Subcutaneous abdominal adipose tissue (tissue), 5 donors: ENCODE data around the gene STK4.
"Not testable (repeated sequence)": the region's sequence is repeated elsewhere in the genome, so short reads cannot be mapped to it uniquely, and the experiment has no call there.

Experiments used
- H3K27ac ChIP-seq: one replicate; pipeline ENCODE4 v1.7.0; 2013; ENCODE audit warnings: low read depth, mild to moderate bottlenecking, inconsistent platforms, low read length, moderate library complexity
- H3K27me3 ChIP-seq, 5 donors: one replicate each; pipeline ENCODE4 v1.7.0; 2013; ENCODE audit warnings: low read length in 5 of 5, inconsistent platforms in 1 of 5; ENCODE audit not compliant: control insufficient read depth in 5 of 5, insufficient read depth in 4 of 5
- H3K36me3 ChIP-seq, 5 donors: one replicate each; pipeline ENCODE4 v1.7.0; 2013; ENCODE audit warnings: low read length in 5 of 5; ENCODE audit not compliant: control insufficient read depth in 5 of 5, insufficient read depth in 5 of 5
- H3K4me1 ChIP-seq, 5 donors: one replicate each; pipeline ENCODE4 v1.7.0; 2013; ENCODE audit warnings: low read length in 5 of 5, mild to moderate bottlenecking in 3 of 5, moderate library complexity in 1 of 5; ENCODE audit not compliant: control insufficient read depth in 5 of 5, insufficient read depth in 5 of 5
- H3K4me3 ChIP-seq, 5 donors: one replicate each; pipeline ENCODE4 v1.7.0; 2013; ENCODE audit warnings: low read length in 5 of 5, low read depth in 1 of 5
- H3K9ac ChIP-seq, 5 donors: one replicate each; pipeline ENCODE4 v1.7.0; 2013; ENCODE audit warnings: low read length in 5 of 5, mild to moderate bottlenecking in 4 of 5, moderate library complexity in 3 of 5
- H3K9me3 ChIP-seq, 5 donors: one replicate each; pipeline ENCODE4 v1.7.0; 2013; ENCODE audit warnings: low read length in 5 of 5; ENCODE audit not compliant: control insufficient read depth in 5 of 5
- donor health status: healthy.
- donor health status: healthy.
- donor health status: healthy.
- donor health status: healthy.
- donor health status: healthy.

Gene STK4

GRCh38 chr20:45019027-45019761 lies 52.9 kb downstream of the STK4 start:
- H3K9me3 ChIP-seq = no peaks in the 10 kb centered on the region
- H3K4me1 ChIP-seq = peaks cover 0 to 16% (median 13%) of the 10 kb centered on the region in 5 donors
- no peak overlapping the region for H3K4me3 ChIP-seq
- no peak overlapping the region for H3K27ac ChIP-seq
- no peaks in the 10 kb centered on the region for H3K27me3 ChIP-seq
- peaks cover 0 to 15% (median 0%) of the 10 kb centered on the region in 5 donors for H3K36me3 ChIP-seq
- no peak overlapping the region for H3K9ac ChIP-seq

- Histone ChIP-seq H3K9me3 (no peaks in the 10 kb centered on the region), H3K36me3 (peaks cover 0 to 16% (median 1%) of the 10 kb centered on the region in 5 donors), H3K4me3 (no peak overlapping the region), H3K9ac (no peak overlapping the region), H3K27me3 (no peaks in the 10 kb centered on the region), H3K4me1 (peaks cover 0 to 13% (median 9%) of the 10 kb centered on the region in 5 donors), H3K27ac (no peak overlapping the region)
These were observed 53.4 kb downstream of the STK4 start for GRCh38 chr20:45019762-45020123.

GRCh38 chr20:45020236-45020886 lies 54.0 kb downstream of the STK4 start:
- no peak overlapping the region for H3K4me3 ChIP-seq
- peaks cover 0 to 7% (median 3%) of the 10 kb centered on the region in 5 donors for H3K4me1 ChIP-seq
- H3K27ac ChIP-seq = no peak overlapping the region
- H3K27me3 ChIP-seq = no peaks in the 10 kb centered on the region
- H3K9ac ChIP-seq = no peak overlapping the region
- no peaks in the 10 kb centered on the region for H3K9me3 ChIP-seq
- peaks cover 5 to 21% (median 7%) of the 10 kb centered on the region in 5 donors for H3K36me3 ChIP-seq

GRCh38 chr20:45021631-45022030 lies 55.3 kb downstream of the STK4 start:
- Histone ChIP-seq H3K9ac (no peak overlapping the region), H3K36me3 (peaks cover 8 to 32% (median 17%) of the 10 kb centered on the region in 5 donors), H3K27me3 (no peaks in the 10 kb centered on the region), H3K4me3 (no peak overlapping the region), H3K27ac (no peak overlapping the region), H3K4me1 (peaks cover 0 to 6% (median 0%) of the 10 kb centered on the region in 5 donors), H3K9me3 (no peaks in the 10 kb centered on the region)

GRCh38 chr20:45023140-45023539 lies 56.8 kb downstream of the STK4 start:
- not testable (repeated sequence) for H3K27me3 ChIP-seq, H3K9ac ChIP-seq, H3K4me3 ChIP-seq, H3K27ac ChIP-seq, H3K4me1 ChIP-seq, H3K9me3 ChIP-seq
- peaks cover 12 to 33% (median 21%) of the 10 kb centered on the region in 5 donors for H3K36me3 ChIP-seq

- Histone ChIP-seq H3K4me3 (no peak overlapping the region), H3K27me3 (no peaks in the 10 kb centered on the region), H3K27ac (no peak overlapping the region), H3K36me3 (peaks cover 19 to 47% (median 25%) of the 10 kb centered on the region in 5 donors), H3K9me3 (no peaks in the 10 kb centered on the region), H3K9ac (no peak overlapping the region), H3K4me1 (no peaks in the 10 kb centered on the region)
These were observed 62.3 kb downstream of the STK4 start for GRCh38 chr20:45028424-45029136.

GRCh38 chr20:45029884-45030283 lies 63.6 kb downstream of the STK4 start:
- no peaks in the 10 kb centered on the region for H3K4me1 ChIP-seq
- peaks cover 19 to 45% (median 24%) of the 10 kb centered on the region in 5 donors for H3K36me3 ChIP-seq
- H3K9ac ChIP-seq = no peak overlapping the region
- H3K9me3 ChIP-seq = no peaks in the 10 kb centered on the region
- H3K4me3 ChIP-seq = no peak overlapping the region
- no peak overlapping the region for H3K27ac ChIP-seq
- no peaks in the 10 kb centered on the region for H3K27me3 ChIP-seq

GRCh38 chr20:45032276-45032675 lies 66.0 kb downstream of the STK4 start:
- no peak overlapping the region for H3K9ac ChIP-seq
- H3K4me3 ChIP-seq = no peak overlapping the region
- no peaks in the 10 kb centered on the region for H3K27me3 ChIP-seq
- H3K4me1 ChIP-seq = peaks cover 0 to 6% (median 4%) of the 10 kb centered on the region in 5 donors
- no peaks in the 10 kb centered on the region for H3K9me3 ChIP-seq
- H3K27ac ChIP-seq = no peak overlapping the region
- peaks cover 4 to 24% (median 9%) of the 10 kb centered on the region in 5 donors for H3K36me3 ChIP-seq

- Histone ChIP-seq H3K36me3 (peaks cover 4 to 24% (median 8%) of the 10 kb centered on the region in 5 donors), H3K4me1 (peaks cover 0 to 9% (median 6%) of the 10 kb centered on the region in 5 donors), H3K9me3 (no peaks in the 10 kb centered on the region), H3K4me3 (no peak overlapping the region), H3K9ac (no peak overlapping the region), H3K27ac (no peak overlapping the region), H3K27me3 (no peaks in the 10 kb centered on the region)
These were observed 66.5 kb downstream of the STK4 start for GRCh38 chr20:45032781-45033180.

- H3K4me3 ChIP-seq = no peak overlapping the region
- H3K4me1 ChIP-seq = peaks cover 0 to 9% (median 6%) of the 10 kb centered on the region in 5 donors
- H3K9ac ChIP-seq = no peak overlapping the region
- H3K27ac ChIP-seq = no peak overlapping the region
- no peaks in the 10 kb centered on the region for H3K27me3 ChIP-seq
- H3K9me3 ChIP-seq = no peaks in the 10 kb centered on the region
- H3K36me3 ChIP-seq = peaks cover 4 to 12% (median 5%) of the 10 kb centered on the region in 5 donors
These were observed 68.1 kb downstream of the STK4 start for GRCh38 chr20:45034436-45034835.
